HG03064 (cell line): ENCODE measurements around the gene SFMBT2.
"Not testable (repeated sequence)": the region's sequence is repeated elsewhere in the genome, so short reads cannot be mapped to it uniquely, and the experiment has no call there.

Experiments used
- ATAC-seq: cut with Tn5 transposase; IDR thresholded peaks from one replicate; pipeline ENCODE4 v1.9.1; 2021; ENCODE audit warnings: low read depth; ENCODE audit not compliant: unreplicated experiment

The SFMBT2 gene

DNA sequence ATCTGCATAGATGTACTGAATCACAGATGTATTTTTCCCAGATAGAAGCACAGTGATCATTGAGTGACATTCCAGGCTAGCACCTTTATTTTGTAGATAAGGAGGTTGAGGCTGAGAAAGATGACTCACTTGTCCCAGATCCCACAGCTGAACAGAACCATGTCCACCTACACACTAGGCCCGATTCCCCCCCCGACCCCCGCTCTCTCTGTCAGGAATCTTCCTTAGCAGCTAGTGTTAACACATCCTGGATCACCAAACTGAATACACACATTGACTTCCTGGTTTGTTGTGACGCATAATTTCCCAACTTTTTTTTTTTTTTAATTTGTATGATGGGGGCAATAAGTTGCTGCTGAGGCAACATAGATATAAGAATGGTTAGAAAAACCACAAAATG, 5.2 kb downstream of the SFMBT2 start:
- ATAC-seq = no peak

DNA sequence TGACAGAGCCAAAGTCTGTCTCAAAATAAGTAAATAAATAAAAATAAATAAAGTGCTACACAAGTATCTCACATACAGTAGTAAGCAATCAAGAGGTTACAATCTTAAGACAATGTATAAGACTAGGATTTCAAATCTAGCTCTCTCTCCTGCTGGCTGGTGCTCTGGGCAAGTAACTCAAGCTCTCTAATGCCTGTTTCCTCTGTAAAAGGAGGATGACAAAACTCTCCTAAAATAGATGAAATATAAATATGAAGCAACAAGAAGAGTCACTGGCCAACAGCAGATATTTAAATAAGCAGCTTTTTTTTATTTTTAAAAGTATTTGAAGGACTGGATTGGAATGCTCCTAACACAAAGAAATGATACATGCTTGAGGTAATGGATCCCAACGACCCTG, 7.2 kb downstream of the SFMBT2 start:
- no peak for ATAC-seq

DNA sequence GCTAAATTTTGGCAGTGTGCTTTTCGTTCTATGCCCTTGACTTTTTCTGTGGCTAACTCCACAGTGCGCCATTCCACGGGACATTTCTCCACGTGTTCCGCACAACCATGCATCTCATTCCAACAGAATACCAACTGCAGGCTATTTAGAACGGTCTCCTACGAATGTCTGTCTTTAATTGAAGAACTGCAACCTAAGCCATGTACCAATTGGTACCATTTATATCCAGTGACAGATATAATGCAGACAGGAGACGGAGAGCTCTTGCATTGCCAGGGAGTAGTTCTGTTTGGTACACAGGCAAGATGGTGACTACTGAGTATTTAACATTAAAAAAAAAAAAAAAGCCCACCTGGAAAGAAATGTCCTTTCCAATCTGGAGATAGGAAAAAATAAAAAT, 9.1 kb downstream of the SFMBT2 start:
- ATAC-seq = no peak

DNA sequence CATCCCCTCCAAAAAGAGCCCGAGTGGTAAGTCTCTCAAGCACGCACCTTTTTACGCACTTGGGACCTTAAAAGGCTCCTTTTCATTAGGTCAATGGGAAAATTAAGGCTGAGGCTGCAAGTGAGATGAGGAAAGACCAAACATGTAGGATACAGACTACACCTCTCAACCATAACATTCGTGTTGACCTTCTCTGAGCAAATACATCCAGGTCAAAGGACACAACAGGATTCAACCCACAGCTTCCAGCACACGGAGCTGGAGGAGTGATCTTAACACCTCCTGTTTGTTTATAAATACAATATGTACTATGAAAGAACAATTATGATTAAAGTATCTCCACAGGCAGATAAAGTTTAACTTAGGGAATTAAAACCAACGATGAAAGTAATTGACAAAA, 9.7 kb downstream of the SFMBT2 start:
- ATAC-seq = no peak

DNA sequence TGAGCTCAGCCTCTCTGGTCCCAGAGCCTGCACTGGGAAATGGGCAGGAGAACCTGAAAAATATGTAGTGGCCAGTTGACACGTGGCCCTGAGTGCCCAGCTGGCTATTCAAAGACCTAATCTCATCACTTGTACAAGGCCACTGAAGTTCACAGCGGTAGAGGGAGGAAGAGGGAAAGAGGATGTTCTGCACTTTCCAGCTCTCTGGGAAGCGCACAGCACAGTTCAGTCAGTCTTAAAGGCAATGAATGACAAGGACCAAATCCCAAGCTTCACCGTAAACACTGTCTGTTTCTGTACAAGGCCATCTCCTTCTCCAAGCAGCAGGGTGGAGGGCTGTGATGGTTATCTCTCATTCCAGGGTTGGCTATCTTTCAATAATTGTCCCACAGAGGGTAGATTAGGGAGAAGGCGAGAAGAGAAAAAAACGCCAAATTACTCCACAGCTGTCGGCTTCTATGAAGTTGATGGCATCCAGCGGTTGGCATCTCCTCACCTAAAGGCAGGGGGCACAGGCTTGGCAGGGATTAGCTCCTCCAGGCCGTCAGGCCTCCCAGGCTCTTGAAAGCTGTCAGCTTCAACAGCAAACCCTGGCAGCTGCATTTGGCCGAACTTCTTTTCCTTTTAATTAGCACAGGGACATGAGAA, 10.6 kb downstream of the SFMBT2 start:
- ATAC-seq = no peak

DNA sequence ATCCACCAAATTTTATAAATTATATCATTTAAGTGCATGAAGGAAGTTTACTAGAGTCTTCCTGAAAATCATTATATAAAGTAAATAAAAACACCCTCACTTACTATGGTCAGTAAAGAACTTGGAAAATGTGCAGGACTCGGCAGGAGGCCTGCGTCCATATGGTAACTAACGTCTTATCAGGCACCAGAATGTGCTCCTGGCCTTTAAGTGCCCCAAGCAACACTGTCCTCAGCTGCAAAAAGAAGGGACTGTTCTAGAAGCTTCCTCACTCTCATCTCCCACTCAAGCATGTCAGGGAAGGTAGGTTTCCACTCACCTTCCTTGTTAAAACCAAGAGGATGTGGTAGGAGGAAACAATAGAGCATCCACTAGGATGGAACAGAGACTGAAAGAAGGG, 11.3 kb downstream of the SFMBT2 start:
- no peak for ATAC-seq

DNA sequence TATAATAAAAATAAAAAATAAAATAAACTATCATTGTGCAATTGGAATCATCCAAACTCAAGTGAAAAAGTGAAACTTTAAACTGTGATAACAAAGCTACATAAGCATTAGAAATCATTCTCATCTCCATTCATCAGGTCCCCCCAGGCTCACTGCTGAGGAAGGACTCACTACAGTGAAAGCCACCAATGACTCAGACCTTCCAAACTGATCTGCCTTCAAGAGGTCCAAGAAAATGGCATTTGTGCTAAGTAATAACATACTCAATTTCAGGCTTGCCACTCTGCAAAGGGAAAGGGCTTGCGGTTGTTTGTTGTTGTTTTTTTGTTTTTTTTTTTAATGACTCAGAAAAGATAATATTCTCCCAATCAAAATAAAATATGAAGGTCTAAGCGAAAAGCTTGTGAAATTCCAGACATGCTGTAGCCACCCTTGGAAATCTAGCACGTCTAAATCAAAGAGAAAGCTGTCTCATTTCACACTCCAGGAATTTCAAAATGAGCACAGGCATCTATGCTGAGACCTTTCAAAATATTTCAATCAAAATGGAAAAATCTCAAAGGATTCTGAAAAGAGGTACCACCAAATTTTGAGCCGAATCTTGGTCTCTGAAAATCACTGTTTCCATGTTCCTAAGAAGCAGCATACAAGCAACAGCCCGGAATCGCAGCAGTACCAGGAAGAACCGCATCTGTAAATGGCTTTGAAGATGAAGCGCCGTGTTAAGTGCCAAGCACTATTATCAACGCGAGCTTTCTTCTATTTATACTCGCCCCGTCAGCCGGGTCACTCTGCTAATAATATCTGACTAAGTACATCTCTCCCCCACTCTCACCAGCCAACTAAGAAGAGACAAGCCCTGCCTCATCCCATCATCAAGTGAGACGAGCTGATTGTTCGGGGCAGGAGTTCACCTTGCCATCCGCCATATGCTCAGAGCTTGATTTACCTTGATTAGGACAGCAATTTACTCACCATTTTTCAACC, 13.5 kb downstream of the SFMBT2 start:
- no peak for ATAC-seq

DNA sequence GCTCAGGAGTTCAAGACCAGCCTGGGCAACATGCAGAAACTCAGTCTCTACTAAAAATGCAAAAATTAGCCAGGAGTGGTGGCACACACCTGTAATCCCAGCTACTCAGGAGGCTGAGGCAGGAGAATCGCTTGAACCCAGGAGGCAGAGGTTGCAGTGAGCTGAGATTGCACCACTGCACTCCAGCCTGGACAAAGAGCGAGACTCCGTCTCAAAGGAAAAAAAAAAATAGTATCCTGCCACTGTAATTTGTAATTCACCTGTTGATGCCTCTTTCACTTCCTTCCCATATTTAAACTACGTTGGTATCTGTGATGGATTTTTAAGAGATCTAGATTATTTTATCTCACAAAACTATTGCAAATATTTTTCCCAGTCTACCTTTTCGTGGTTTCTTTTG, 18.5 kb downstream of the SFMBT2 start:
- ATAC-seq = not testable (repeated sequence)

DNA sequence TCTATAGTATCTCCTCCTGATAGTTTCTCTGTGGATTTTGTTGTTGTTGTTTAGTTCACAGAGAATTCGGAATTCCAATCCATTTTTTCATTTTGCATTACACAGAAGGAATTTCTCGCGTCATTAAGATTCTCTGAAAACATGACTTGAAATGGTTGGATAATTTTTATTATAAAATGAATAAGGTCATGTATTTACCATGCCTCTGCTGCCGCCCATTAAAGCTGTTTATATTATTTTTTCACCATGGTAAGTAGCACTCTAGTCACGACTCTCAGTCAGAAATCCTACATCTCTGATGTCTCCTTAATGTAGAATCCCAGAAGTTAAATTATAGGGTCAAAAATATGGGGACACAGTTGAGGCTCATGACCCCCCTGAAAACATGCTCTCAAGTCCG, 19.1 kb downstream of the SFMBT2 start:
- ATAC-seq = no peak

DNA sequence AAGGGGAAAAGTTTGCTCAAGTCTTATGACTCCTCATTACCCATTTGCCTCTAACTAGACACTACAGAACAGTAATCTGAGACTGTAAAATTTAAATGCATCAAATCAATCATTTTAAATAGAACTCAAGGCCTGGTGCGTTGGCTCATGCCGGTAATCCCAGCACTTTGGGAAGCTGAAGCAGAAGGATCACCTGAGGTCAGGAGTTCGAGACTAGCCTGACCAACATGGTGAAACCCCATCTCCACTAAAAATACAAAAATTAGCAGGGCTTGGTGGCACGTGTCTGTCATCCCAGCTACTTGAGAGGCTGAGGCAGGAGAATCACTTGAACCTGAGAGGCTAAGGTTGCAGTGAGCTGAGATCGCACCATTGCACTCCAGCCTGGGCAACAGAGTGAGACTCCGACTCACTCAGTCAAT, 20.1 kb downstream of the SFMBT2 start:
- ATAC-seq = not testable (repeated sequence)

DNA sequence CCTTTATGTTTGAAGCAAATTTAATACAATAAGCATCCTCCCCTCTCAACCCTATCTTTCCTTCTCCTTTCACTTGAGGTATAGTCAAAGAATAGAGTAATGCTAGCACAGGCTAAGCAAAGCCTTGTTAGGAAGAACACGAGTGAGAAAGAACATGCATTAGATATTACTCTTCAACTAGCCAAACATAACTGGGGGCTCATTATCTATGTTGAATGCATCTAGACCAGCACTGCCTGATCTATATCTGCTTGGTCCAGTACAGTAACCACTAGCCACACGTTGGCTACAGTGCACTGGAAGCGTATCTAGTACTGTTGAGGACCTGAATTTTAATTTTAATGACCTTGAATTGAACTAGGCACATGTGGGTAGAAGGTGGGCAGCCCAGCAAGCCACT, 21.0 kb downstream of the SFMBT2 start:
- no peak for ATAC-seq

DNA sequence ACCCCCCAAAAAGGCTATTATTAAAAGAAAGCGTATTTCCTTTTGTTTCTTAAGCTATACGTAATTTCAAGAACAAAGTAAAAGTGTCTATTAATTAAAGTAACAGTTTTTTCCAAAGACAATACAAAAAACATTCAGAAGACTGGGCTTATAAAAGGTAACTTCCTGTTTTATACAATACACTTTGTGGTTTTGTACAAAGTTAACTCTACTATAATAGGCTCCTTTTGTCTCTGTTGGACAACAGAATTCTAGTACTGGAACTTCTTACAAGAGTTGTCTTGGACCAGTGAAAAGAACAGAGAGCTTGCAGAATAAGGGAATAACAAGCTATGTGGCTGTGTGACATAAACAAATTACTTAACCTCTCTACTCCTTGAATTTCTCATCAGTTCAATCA, 21.5 kb downstream of the SFMBT2 start:
- no peak for ATAC-seq

DNA sequence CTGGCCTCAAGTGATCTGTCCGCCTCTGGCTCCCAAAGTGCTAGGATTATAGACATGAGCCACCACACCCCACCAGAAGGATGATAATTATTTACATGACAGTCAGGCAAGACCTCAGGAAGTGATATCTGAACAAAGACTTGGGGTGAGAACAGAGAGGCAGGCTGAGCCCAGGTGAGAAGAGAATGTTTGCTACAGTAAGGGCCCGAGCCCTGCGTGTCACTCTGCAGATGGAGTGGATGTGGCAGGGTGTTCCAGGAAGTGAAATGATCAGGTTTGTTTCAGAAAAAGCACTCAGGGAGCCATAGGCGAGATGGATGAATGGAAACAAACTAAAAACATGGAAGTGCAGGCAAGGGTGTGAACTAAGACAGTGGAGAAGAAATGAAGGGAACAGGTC, 22.2 kb downstream of the SFMBT2 start:
- no peak for ATAC-seq

DNA sequence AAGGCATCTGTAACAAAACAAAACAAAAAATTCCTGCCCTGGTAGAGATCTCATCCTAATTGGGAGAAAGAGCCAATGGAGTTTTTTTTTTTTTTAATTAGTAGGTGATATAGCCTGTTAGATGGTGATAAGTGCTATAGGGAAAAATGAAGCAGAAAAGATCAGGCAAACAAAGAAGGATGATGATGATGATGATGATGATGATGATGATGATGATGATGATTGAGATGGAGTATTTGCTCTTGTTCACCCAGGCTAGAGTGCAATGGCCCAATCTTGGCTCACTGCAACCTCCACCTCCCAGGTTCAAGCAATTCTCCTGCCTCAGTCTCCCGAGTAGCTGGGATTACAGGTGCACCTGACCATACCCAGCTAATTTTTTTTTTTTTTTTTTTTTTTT, 22.7 kb downstream of the SFMBT2 start:
- ATAC-seq = not testable (repeated sequence)

DNA sequence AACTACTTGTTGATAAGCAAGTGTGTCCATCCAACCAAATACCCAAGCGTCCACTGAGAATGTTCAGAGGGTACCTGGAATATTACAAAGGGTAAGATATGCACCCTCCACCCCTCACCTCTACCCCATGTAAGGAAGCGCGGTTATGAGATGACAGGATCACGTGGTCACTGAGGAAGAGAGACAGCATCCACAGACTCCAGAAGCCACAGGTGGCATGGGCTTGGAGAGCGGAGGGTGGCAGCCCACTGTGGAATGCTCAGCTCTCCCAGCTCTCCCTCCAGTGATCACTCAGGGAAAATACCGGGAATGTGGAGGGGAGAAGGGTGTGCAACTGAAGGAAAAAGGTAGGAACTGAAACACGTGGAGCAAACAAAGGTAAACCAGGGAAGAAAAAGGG, 25.7 kb downstream of the SFMBT2 start:
- no peak for ATAC-seq

DNA sequence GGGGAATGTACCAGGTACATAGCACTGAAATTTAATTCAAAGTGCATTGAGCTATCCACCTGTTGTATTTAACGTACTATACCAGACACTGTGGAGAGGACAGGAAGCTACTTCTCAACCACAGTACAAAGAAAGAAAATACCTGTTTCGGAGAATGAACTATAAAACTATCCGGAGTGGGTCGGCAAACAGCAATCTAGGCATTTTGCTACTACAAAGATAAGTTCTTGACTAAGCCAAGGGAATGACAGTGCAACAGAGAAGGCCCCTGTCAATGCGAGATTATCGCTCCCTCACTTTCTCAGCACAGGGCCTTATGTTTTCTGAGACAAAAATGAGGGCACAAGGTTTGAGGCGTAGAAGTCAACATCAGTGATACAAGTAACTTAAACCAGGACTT, 27.4 kb downstream of the SFMBT2 start:
- ATAC-seq = no peak

DNA sequence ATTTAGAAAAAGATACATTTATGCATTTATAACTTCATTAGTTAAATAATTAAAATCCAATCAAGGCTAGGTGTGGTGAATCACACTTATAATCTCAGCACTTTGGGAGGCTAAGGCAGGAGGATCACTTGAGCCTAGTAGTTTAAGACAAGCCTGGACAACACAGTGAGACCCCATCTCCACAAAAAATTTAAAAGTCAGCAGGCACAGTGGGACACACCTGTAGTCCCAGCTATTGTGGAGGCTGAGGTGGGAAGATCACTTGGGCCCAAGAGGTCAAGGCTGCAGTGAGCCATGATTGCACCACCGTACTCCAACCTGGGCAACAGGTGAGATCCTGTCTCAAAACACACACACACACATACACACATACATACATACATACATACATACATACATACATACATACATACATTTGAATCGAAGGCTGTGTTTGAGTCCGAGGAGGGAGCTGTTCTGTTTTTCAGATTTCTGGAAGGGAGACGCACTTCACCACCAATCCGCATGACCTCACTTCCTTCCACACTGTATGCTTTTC, 30.1 kb downstream of the SFMBT2 start:
- ATAC-seq = no peak

DNA sequence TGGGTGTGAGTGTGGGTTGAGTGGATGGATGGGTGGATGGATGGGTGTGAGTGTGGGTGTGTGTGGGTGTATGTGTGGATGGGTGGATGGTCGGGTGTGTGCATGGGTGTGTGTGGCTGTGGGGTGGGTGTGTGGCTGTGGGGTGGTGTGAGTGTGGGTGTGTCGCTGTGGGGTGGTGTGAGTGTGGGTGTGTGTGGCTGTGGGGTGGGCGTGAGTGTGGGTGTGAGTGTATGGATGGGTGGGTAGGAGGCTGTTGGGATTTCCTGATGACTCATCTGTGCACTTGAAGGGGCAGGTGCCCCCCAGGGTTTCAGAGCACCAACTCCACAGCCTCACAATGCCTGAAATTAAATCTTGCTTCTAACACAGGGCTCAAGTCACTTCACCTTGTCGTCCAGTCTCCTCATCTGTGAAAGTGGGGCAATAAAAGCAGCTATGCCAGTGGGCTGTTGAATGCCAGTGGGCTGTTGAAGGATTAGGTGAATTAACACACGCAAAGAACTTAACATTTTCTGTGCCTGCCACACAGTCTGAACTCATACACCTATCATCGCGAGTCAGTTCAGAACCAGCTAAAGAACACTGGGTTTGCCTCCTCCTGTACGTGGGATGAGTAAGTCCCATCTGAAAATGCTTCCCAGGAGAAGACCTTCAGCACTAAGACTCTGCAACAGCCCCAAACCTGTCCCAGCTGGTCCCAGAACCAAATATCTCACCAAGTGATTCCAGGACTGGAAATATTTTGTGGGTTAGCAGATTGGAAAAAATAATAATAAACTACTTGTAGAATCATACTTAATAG, 32.0 kb downstream of the SFMBT2 start:
- ATAC-seq = no peak

DNA sequence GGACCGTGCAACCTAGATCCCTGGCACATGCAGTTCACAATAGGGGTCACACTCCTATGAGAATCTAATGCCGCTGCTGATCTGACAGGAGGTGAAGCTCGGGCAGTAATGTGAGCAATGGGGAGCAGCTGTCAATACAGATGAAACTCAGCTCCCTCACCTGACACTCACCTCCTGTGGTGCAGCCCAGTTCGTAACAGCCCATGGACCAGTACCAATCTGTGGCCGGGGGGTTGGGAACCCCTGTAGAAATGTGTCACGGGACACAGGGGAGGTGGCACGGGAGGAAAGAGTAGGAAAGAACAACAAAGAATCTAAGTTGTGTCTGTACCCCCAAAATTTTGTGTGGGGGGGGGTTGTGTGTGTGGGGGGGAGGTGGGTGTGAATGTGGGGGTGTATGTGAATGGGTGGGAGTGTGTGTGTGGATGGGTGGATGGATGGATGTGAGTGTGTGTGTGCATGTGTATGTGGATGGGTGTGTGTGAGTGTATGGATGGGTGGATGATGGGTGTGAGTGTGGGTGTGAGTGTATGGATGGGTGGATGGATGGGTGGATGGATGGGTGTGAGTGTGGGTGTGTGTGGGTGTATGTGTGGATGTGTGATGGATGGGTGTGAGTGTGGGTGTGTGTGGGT, 33.1 kb downstream of the SFMBT2 start:
- ATAC-seq = no peak

DNA sequence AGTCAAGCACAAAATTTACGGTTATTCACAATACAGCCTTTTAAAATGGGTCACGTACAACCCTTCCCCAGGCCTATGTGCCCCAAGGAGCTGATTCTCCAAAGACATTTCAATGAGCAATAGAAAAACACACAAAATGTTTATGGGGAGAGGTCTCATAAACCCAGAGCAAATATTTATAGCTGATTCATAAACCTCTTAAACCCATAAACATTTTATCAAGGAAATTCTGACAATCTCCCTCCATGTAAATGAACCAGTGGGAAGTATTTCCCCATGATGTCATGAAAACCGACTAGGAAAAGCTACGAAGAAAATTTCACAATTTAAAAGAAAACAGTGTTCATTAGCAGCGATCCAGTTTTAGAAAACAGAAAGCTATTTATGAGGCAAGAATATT, 36.0 kb downstream of the SFMBT2 start:
- ATAC-seq = no peak
